Parathyroid adenoma (tissue), 2 donors: ENCODE results near the gene KLLN.
"Not testable (repeated sequence)": the region's sequence is repeated elsewhere in the genome, so short reads cannot be mapped to it uniquely, and the experiment has no call there.

Source experiments
- H2AFZ ChIP-seq: fragments of 300-600 bp; sonication (generic); one replicate; pipeline ENCODE4 v1.7.0; 2017; ENCODE audit warnings: antibody characterized with exemption, mild to moderate bottlenecking
- H3K27ac ChIP-seq: fragments of 300-600 bp; sonication (generic); one replicate; pipeline ENCODE4 v1.7.0; 2017
- H3K27me3 ChIP-seq: fragments of 300-600 bp; sonication (generic); one replicate; pipeline ENCODE4 v1.7.0; 2017; ENCODE audit warnings: low read length; ENCODE audit not compliant: control insufficient read depth, insufficient read depth
- H3K36me3 ChIP-seq: fragments of 300-600 bp; sonication (generic); one replicate; pipeline ENCODE4 v1.7.0; 2017; ENCODE audit warnings: low read length; ENCODE audit not compliant: control insufficient read depth, insufficient read depth
- H3K4me1 ChIP-seq: fragments of 300-600 bp; sonication (generic); one replicate; pipeline ENCODE4 v1.7.0; 2017; ENCODE audit warnings: control low read depth
- H3K4me2 ChIP-seq: fragments of 300-600 bp; sonication (generic); one replicate; pipeline ENCODE4 v1.7.0; 2017; ENCODE audit warnings: low read length
- H3K4me3 ChIP-seq: fragments of 300-600 bp; sonication (generic); one replicate; pipeline ENCODE4 v1.7.0; 2017; ENCODE audit warnings: low read depth, low read length
- H3K79me2 ChIP-seq: fragments of 300-600 bp; sonication (generic); one replicate; pipeline ENCODE4 v1.7.0; 2017; ENCODE audit warnings: control low read depth
- H3K9ac ChIP-seq: fragments of 300-600 bp; sonication (generic); one replicate; pipeline ENCODE4 v1.7.0; 2017; ENCODE audit warnings: mild to moderate bottlenecking
- H3K9me3 ChIP-seq: fragments of 300-600 bp; sonication (generic); one replicate; pipeline ENCODE4 v1.7.0; 2017; ENCODE audit warnings: low read length; ENCODE audit not compliant: control insufficient read depth
- TF ChIP-seq, protein P1 (sequence below): fragments of 300-600 bp; sonication (generic); IDR thresholded peaks from one replicate; pipeline ENCODE4 v1.7.0; 2017; ENCODE audit warnings: antibody characterized with exemption, mild to moderate bottlenecking
- donor health status: primary hyperparathyroidism.

KLLN gene

DNA sequence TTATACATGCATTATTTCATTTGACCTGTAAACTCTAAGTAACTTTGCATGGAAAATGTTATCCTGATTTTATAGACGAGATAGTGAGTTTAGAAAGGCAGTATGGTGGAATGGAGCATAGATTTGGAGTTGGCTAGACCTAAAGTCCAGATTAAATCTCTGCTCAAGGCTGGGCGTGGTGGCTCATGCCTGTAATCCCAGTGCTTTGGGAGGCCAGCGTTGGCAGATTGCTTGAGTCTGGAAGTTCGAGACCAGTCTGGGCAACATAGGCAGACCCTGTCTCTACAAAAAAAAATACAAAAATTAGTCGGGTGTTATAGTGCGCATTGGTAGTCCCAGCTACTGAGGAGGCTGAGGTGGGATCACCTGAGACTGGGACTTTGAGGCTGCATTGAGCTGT is 9.5 kb upstream of the KLLN start:
- Histone ChIP-seq H3K4me2 (no peak overlapping the region), H3K36me3 (no peaks in the 10 kb centered on the region), H3K27ac (no peak overlapping the region), H3K9ac (no peak overlapping the region), H3K9me3 (no peaks in the 10 kb centered on the region), H3K27me3 (no peaks in the 10 kb centered on the region), H3K4me1 (peaks cover 10% of the 10 kb centered on the region), H3K79me2 (peaks cover 40% of the 10 kb centered on the region), H3K4me3 (no peak overlapping the region), H2AFZ (no peak overlapping the region)
- TF ChIP-seq, protein P1, sequence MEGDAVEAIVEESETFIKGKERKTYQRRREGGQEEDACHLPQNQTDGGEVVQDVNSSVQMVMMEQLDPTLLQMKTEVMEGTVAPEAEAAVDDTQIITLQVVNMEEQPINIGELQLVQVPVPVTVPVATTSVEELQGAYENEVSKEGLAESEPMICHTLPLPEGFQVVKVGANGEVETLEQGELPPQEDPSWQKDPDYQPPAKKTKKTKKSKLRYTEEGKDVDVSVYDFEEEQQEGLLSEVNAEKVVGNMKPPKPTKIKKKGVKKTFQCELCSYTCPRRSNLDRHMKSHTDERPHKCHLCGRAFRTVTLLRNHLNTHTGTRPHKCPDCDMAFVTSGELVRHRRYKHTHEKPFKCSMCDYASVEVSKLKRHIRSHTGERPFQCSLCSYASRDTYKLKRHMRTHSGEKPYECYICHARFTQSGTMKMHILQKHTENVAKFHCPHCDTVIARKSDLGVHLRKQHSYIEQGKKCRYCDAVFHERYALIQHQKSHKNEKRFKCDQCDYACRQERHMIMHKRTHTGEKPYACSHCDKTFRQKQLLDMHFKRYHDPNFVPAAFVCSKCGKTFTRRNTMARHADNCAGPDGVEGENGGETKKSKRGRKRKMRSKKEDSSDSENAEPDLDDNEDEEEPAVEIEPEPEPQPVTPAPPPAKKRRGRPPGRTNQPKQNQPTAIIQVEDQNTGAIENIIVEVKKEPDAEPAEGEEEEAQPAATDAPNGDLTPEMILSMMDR: no peak

- Histone ChIP-seq H3K4me3 (no peak overlapping the region), H3K9ac (no peak overlapping the region), H3K36me3 (no peaks in the 10 kb centered on the region), H3K4me1 (peaks cover 10% of the 10 kb centered on the region), H3K4me2 (peak overlapping the region; percentile 4), H3K27ac (no peak overlapping the region), H3K9me3 (no peaks in the 10 kb centered on the region), H2AFZ (no peak overlapping the region), H3K27me3 (no peaks in the 10 kb centered on the region), H3K79me2 (peaks cover 41% of the 10 kb centered on the region)
- TF ChIP-seq, protein P1: no peak
Observed at GRCh38 chr10:87869773-87870551, 6.6 kb upstream of the KLLN start.

DNA sequence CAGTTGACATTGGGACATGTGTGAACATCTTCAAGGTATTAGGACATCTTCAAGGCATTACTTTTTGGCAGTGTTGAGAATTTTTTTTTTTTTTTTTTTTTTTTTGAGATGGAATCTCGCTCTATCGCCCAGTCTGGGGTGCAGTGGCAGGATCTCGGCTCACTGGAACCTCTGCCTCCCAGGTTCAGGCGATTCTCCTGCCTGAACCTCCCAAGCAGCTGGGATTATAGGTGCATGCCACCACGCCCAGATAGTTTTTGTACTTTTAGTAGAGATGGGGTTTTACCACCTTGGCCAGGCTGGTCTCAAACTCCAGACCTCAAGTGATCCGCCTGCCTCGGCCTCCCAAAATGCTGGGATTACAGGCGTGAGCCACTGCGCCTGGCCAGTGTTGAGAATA is 5.8 kb upstream of the KLLN start:
- not testable (repeated sequence) for H3K9ac ChIP-seq, H3K27ac ChIP-seq, H2AFZ ChIP-seq, H3K36me3 ChIP-seq, H3K9me3 ChIP-seq, H3K27me3 ChIP-seq, H3K4me3 ChIP-seq, H3K4me2 ChIP-seq
- peaks cover 38% of the 10 kb centered on the region for H3K79me2 ChIP-seq
- peaks cover 10% of the 10 kb centered on the region for H3K4me1 ChIP-seq

- Histone ChIP-seq H3K4me2 (no peak overlapping the region), H3K9ac (no peak overlapping the region), H3K27me3 (no peaks in the 10 kb centered on the region), H3K79me2 (peaks cover 34% of the 10 kb centered on the region), H3K36me3 (no peaks in the 10 kb centered on the region), H3K4me3 (peak overlapping the region; percentile 20), H3K9me3 (no peaks in the 10 kb centered on the region), H3K4me1 (peaks cover 10% of the 10 kb centered on the region), H3K27ac (no peak overlapping the region), H2AFZ (no peak overlapping the region)
- TF ChIP-seq, protein P1: no peak
Observed at GRCh38 chr10:87868277-87868676, 4.9 kb upstream of the KLLN start.

- peak overlapping the region; percentile 86 for H3K4me3 ChIP-seq
- peaks cover 26% of the 10 kb centered on the region for H3K79me2 ChIP-seq
- no peak overlapping the region for H2AFZ ChIP-seq
- TF ChIP-seq, protein P1: no peak
- H3K4me1 ChIP-seq: peaks cover 10% of the 10 kb centered on the region
- H3K9ac ChIP-seq: no peak overlapping the region
- H3K9me3 ChIP-seq: no peaks in the 10 kb centered on the region
- H3K27ac ChIP-seq: no peak overlapping the region
- no peaks in the 10 kb centered on the region for H3K36me3 ChIP-seq
- no peaks in the 10 kb centered on the region for H3K27me3 ChIP-seq
- H3K4me2 ChIP-seq: peak overlapping the region; percentile 58
Observed at GRCh38 chr10:87867453-87867852, 4.1 kb upstream of the KLLN start.
